ENCODE data around the gene DLG2. TPM values are rescaled to one million over a fixed set of nuclear protein-coding genes. Genes with fewer than 3 reads are reported as not detected.
"Not testable (repeated sequence)": the region's sequence is repeated elsewhere in the genome, so short reads cannot be mapped to it uniquely, and the experiment has no call there.

DLG2 gene
- total RNA-seq, 1 donor from 2014 or later: 2.1 TPM

GRCh38 chr11:84853841-84854497 is 773.2 kb downstream of the DLG2 start:
- no peaks in the 10 kb centered on the region for H3K36me3 Mint-ChIP-seq (ENCODE audit: low read depth)
- no peaks in the 10 kb centered on the region for H3K27me3 Mint-ChIP-seq (ENCODE audit: low read depth)
- peaks cover 3% of the 10 kb centered on the region for H3K9me3 Mint-ChIP-seq
- no peaks in the 10 kb centered on the region for H3K4me1 Mint-ChIP-seq
- no peak overlapping the region for H3K4me3 Mint-ChIP-seq
- H3K27ac Mint-ChIP-seq (ENCODE audit: unreplicated experiment): no peak overlapping the region
- no peak for DNase-seq (ENCODE audit: low read depth, low spot score)
- TF ChIP-seq, protein P1, sequence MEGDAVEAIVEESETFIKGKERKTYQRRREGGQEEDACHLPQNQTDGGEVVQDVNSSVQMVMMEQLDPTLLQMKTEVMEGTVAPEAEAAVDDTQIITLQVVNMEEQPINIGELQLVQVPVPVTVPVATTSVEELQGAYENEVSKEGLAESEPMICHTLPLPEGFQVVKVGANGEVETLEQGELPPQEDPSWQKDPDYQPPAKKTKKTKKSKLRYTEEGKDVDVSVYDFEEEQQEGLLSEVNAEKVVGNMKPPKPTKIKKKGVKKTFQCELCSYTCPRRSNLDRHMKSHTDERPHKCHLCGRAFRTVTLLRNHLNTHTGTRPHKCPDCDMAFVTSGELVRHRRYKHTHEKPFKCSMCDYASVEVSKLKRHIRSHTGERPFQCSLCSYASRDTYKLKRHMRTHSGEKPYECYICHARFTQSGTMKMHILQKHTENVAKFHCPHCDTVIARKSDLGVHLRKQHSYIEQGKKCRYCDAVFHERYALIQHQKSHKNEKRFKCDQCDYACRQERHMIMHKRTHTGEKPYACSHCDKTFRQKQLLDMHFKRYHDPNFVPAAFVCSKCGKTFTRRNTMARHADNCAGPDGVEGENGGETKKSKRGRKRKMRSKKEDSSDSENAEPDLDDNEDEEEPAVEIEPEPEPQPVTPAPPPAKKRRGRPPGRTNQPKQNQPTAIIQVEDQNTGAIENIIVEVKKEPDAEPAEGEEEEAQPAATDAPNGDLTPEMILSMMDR (conservative IDR thresholded peaks at IDR 0.05): no peak

GRCh38 chr11:84847842-84848241 is 779.3 kb downstream of the DLG2 start:
- TF ChIP-seq, protein P1 (conservative IDR thresholded peaks at IDR 0.05): no peak
- no peaks in the 10 kb centered on the region for H3K27me3 Mint-ChIP-seq (ENCODE audit: low read depth)
- DNase-seq (ENCODE audit: low read depth, low spot score): no peak
- no peak overlapping the region for H3K4me3 Mint-ChIP-seq
- no peaks in the 10 kb centered on the region for H3K4me1 Mint-ChIP-seq
- H3K27ac Mint-ChIP-seq (ENCODE audit: unreplicated experiment): no peak overlapping the region
- H3K9me3 Mint-ChIP-seq: peaks cover 5% of the 10 kb centered on the region
- H3K36me3 Mint-ChIP-seq (ENCODE audit: low read depth): no peaks in the 10 kb centered on the region

- not testable (repeated sequence) for H3K27ac Mint-ChIP-seq (ENCODE audit: unreplicated experiment); H3K9me3 Mint-ChIP-seq; H3K4me1 Mint-ChIP-seq; H3K4me3 Mint-ChIP-seq; H3K36me3 Mint-ChIP-seq (ENCODE audit: low read depth); H3K27me3 Mint-ChIP-seq (ENCODE audit: low read depth); DNase-seq (ENCODE audit: low read depth, low spot score)
Observed at GRCh38 chr11:84840201-84840600, 786.9 kb downstream of the DLG2 start.

DNA sequence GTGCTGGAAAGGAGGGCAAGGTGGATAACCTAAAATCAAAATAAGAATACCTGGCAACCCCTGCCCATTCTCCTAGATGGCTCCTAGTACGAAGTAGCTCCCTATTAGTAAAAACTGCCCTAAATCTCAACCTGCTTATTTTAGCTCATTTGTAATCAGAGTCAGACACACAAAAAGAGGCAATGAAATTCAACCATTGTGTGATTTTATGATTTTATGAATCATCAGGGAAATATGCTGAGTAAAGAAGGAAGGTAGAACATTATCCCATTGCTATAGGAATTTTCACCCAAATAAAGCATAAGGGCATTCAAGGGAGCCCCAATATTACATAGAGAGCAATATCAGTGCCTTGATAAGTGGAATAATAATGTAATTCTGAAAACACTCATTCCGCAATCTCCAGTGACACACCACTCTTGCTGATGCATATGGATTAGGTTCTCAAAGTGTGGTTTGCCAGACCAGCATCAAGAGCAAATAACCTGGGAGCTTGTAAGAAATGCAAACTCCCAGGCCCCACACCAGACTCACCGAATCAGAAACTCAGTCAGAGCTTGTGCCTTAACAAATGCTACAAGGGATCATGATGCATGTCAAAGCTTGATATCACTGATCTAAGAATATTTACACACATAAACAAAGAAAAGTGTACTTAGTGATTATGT is 789.6 kb downstream of the DLG2 start:
- TF ChIP-seq, protein P1 (conservative IDR thresholded peaks at IDR 0.05): no peak
- Mint-ChIP-seq H3K27me3 (ENCODE audit: low read depth) (no peaks in the 10 kb centered on the region), H3K36me3 (ENCODE audit: low read depth) (no peaks in the 10 kb centered on the region), H3K4me1 (no peaks in the 10 kb centered on the region), H3K4me3 (no peak overlapping the region), H3K9me3 (peaks cover 3% of the 10 kb centered on the region), H3K27ac (ENCODE audit: unreplicated experiment) (no peak overlapping the region)
- no peak for DNase-seq (ENCODE audit: low read depth, low spot score)

GRCh38 chr11:84836371-84836770 is 790.8 kb downstream of the DLG2 start:
- H3K9me3 Mint-ChIP-seq: peaks cover 3% of the 10 kb centered on the region
- no peak overlapping the region for H3K27ac Mint-ChIP-seq (ENCODE audit: unreplicated experiment)
- H3K4me1 Mint-ChIP-seq: no peaks in the 10 kb centered on the region
- DNase-seq (ENCODE audit: low read depth, low spot score): no peak
- no peaks in the 10 kb centered on the region for H3K36me3 Mint-ChIP-seq (ENCODE audit: low read depth)
- TF ChIP-seq, protein P1 (conservative IDR thresholded peaks at IDR 0.05): no peak
- no peaks in the 10 kb centered on the region for H3K27me3 Mint-ChIP-seq (ENCODE audit: low read depth)
- no peak overlapping the region for H3K4me3 Mint-ChIP-seq

DNA sequence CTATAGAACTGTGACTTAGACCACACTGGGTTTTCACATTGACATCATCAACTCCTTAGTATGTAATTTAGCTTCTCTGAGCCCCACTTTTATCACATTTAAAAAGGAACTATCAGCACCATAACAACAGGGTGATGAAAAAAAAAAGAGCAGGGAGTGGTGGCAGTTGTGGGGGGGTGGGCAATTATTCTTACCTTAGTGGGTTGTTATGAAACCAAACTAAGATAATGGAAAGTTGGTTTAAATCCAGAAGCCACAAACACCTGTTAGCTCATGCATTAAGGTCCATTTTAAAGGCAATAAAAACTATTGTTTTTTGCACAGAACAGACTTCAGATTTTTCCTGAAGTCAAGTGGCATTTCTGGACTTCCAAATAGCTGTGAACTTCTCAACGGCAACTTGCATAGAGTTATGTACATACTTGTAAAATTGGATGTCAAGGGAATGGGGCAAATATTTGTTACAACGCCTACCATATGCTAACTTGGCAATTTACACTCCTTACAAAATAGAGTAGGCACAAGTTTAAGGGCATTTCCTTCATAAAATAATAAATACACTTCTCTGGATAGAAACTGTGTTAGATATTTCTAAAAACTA is 793.6 kb downstream of the DLG2 start:
- Mint-ChIP-seq H3K36me3 (ENCODE audit: low read depth) (no peaks in the 10 kb centered on the region), H3K4me1 (no peaks in the 10 kb centered on the region), H3K9me3 (no peaks in the 10 kb centered on the region), H3K4me3 (no peak overlapping the region), H3K27ac (ENCODE audit: unreplicated experiment) (no peak overlapping the region), H3K27me3 (ENCODE audit: low read depth) (no peaks in the 10 kb centered on the region)
- no peak for DNase-seq (ENCODE audit: low read depth, low spot score)
- TF ChIP-seq, protein P1 (conservative IDR thresholded peaks at IDR 0.05): no peak
